ENCODE measurements around the gene ITM2B. TPM values are rescaled to one million over a fixed set of nuclear protein-coding genes. Genes with fewer than 3 reads are reported as not detected.

ITM2B gene
- total and polyA plus RNA-seq, 10 of the 15 experiments (the other 5 are each of a cell fraction or from before 2014, with no cell fraction given): 2.5 to 18.1 (median 4.9) TPM

DNA sequence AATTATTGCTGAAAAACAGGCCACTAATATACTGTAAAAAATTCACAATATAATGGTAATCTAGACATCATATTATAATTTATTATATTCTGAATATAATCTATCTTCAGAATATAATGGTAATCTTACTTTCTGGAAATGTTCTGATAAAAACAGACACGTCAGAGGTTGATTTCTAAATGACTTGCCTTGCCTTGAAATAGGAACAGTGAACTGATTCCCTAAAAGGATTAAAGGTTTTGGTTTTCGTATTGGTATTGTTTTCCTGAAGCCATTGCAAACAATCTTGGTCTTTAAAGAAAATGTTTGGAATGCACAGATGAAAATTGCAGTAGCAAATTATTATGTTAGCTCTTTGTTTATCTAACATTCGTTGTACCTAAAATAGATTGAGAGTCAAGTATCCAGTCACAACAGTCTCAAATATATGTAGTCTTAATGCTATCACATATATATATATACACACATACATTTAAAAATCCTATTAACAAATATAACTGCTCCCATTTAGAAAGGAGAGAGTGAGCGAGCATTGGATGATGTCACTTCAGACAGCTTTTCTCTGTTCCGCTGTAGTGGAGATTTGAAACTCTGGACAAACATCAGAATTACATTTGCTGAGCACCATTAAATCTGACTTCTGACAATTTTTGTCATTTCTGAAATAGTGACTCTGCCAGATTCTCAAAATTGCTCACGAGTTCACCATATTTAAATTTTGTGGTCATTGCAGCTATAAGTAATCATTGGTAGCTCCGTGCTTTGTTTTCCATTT is 1.7 kb downstream of the ITM2B start (continued):
- no peak for TF ChIP-seq TCF3 (IDR thresholded peaks at IDR 0.05; ENCODE audit: borderline replicate concordance, insufficient read depth, low read depth, low read length)
- no peak for TF ChIP-seq IRF3 (IDR thresholded peaks at IDR 0.05)
- no peak for TF ChIP-seq YY1 (IDR thresholded peaks at IDR 0.05; ENCODE audit: low read depth, low read length)
- TF ChIP-seq, protein P1, sequence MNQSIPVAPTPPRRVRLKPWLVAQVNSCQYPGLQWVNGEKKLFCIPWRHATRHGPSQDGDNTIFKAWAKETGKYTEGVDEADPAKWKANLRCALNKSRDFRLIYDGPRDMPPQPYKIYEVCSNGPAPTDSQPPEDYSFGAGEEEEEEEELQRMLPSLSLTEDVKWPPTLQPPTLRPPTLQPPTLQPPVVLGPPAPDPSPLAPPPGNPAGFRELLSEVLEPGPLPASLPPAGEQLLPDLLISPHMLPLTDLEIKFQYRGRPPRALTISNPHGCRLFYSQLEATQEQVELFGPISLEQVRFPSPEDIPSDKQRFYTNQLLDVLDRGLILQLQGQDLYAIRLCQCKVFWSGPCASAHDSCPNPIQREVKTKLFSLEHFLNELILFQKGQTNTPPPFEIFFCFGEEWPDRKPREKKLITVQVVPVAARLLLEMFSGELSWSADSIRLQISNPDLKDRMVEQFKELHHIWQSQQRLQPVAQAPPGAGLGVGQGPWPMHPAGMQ (IDR thresholded peaks at IDR 0.05; ENCODE audit: borderline replicate concordance): no peak
- no peak for TF ChIP-seq SUZ12 (IDR thresholded peaks at IDR 0.05; ENCODE audit: unreplicated experiment)
- no peak for TF ChIP-seq E4F1 (IDR thresholded peaks at IDR 0.05; ENCODE audit: borderline replicate concordance, partially characterized antibody)
- TF ChIP-seq RFX5 (IDR thresholded peaks at IDR 0.05; ENCODE audit: low read depth, low read length): no peak
- TF ChIP-seq GABPA (IDR thresholded peaks at IDR 0.05; ENCODE audit: low read depth): peak; percentile 70
- TF ChIP-seq EZH2 (IDR thresholded peaks at IDR 0.05; ENCODE audit: borderline replicate concordance, control insufficient read depth, low read depth, low read length): no peak
- no peak for TF ChIP-seq ASH2L (IDR thresholded peaks at IDR 0.05; ENCODE audit: borderline replicate concordance, low read depth)
- TF ChIP-seq REST (IDR thresholded peaks at IDR 0.05; ENCODE audit: low read depth, low read length): no peak
- no peak for TF ChIP-seq ZNF207 (IDR thresholded peaks at IDR 0.05; ENCODE audit: borderline replicate concordance)
- peak; percentile 80; the same call in 1 of the 2 replicates for TF ChIP-seq PML (IDR thresholded peaks at IDR 0.05; ENCODE audit: low read length)
- TF ChIP-seq CTCF (IDR thresholded peaks at IDR 0.05 in 2 of 3, conservative IDR thresholded peaks at IDR 0.05 in 1 of 3; ENCODE audit: control insufficient read depth in 2 of 3, extremely low read depth in 1 of 3, insufficient read depth in 1 of 3, low read depth in 3 of 3, low read length in 3 of 3): no peak
- TF ChIP-seq SIX5 (IDR thresholded peaks at IDR 0.05; ENCODE audit: low read depth, low read length, severe bottlenecking): no peak
- no peak for TF ChIP-seq CHD4 (IDR thresholded peaks at IDR 0.05)
- TF ChIP-seq ESRRA (IDR thresholded peaks at IDR 0.05; ENCODE audit: low read length): no peak
- TF ChIP-seq RELA (IDR thresholded peaks at IDR 0.05; ENCODE audit: borderline replicate concordance, partially characterized antibody): no peak

Measured in GM12878 (cell line).